ENCODE measurements around the gene MESP1. TPM values are rescaled to one million over a fixed set of nuclear protein-coding genes. Genes with fewer than 3 reads are reported as not detected.

The MESP1 gene
- total RNA-seq, 1 donor from 2014 or later, result 1.1 TPM

- peaks cover 2% of the 10 kb centered on the region for H3K27me3 Mint-ChIP-seq (ENCODE audit: unreplicated experiment)
- no peak for TF ChIP-seq CTCF (IDR thresholded peaks at IDR 0.05; ENCODE audit: partially characterized antibody, unreplicated experiment)
- H3K4me1 Mint-ChIP-seq (ENCODE audit: low read depth, unreplicated experiment), result no peaks in the 10 kb centered on the region
- no peak for DNase-seq
- H3K36me3 Mint-ChIP-seq (ENCODE audit: unreplicated experiment), result no peaks in the 10 kb centered on the region
- no peaks in the 10 kb centered on the region for H3K9me3 Mint-ChIP-seq (ENCODE audit: unreplicated experiment)
- no peak overlapping the region for H3K27ac Mint-ChIP-seq (ENCODE audit: unreplicated experiment)
- H3K4me3 Mint-ChIP-seq (ENCODE audit: unreplicated experiment), result no peak overlapping the region
Measured at GRCh38 chr15:89768071-89768500, 17.0 kb upstream of the MESP1 start.

GRCh38 chr15:89767411-89767915, 16.4 kb upstream of the MESP1 start:
- no peaks in the 10 kb centered on the region for H3K4me1 Mint-ChIP-seq (ENCODE audit: low read depth, unreplicated experiment)
- H3K36me3 Mint-ChIP-seq (ENCODE audit: unreplicated experiment), result no peaks in the 10 kb centered on the region
- no peak overlapping the region for H3K4me3 Mint-ChIP-seq (ENCODE audit: unreplicated experiment)
- no peak for DNase-seq
- no peak overlapping the region for H3K27ac Mint-ChIP-seq (ENCODE audit: unreplicated experiment)
- peaks cover 2% of the 10 kb centered on the region for H3K27me3 Mint-ChIP-seq (ENCODE audit: unreplicated experiment)
- H3K9me3 Mint-ChIP-seq (ENCODE audit: unreplicated experiment), result no peaks in the 10 kb centered on the region
- no peak for TF ChIP-seq CTCF (IDR thresholded peaks at IDR 0.05; ENCODE audit: partially characterized antibody, unreplicated experiment)

GRCh38 chr15:89766357-89767311, 15.6 kb upstream of the MESP1 start:
- no peak for DNase-seq
- no peak overlapping the region for H3K4me3 Mint-ChIP-seq (ENCODE audit: unreplicated experiment)
- no peaks in the 10 kb centered on the region for H3K36me3 Mint-ChIP-seq (ENCODE audit: unreplicated experiment)
- no peak overlapping the region for H3K27ac Mint-ChIP-seq (ENCODE audit: unreplicated experiment)
- no peak for TF ChIP-seq CTCF (IDR thresholded peaks at IDR 0.05; ENCODE audit: partially characterized antibody, unreplicated experiment)
- H3K9me3 Mint-ChIP-seq (ENCODE audit: unreplicated experiment), result no peaks in the 10 kb centered on the region
- no peaks in the 10 kb centered on the region for H3K4me1 Mint-ChIP-seq (ENCODE audit: low read depth, unreplicated experiment)
- peaks cover 2% of the 10 kb centered on the region for H3K27me3 Mint-ChIP-seq (ENCODE audit: unreplicated experiment)

- DNase-seq, result no peak
- no peak for TF ChIP-seq CTCF (IDR thresholded peaks at IDR 0.05; ENCODE audit: partially characterized antibody, unreplicated experiment)
- no peaks in the 10 kb centered on the region for H3K9me3 Mint-ChIP-seq (ENCODE audit: unreplicated experiment)
- no peak overlapping the region for H3K27ac Mint-ChIP-seq (ENCODE audit: unreplicated experiment)
- no peak overlapping the region for H3K4me3 Mint-ChIP-seq (ENCODE audit: unreplicated experiment)
- H3K36me3 Mint-ChIP-seq (ENCODE audit: unreplicated experiment), result no peaks in the 10 kb centered on the region
- peaks cover 4% of the 10 kb centered on the region for H3K27me3 Mint-ChIP-seq (ENCODE audit: unreplicated experiment)
- H3K4me1 Mint-ChIP-seq (ENCODE audit: low read depth, unreplicated experiment), result no peaks in the 10 kb centered on the region
Measured at GRCh38 chr15:89765694-89766093, 14.6 kb upstream of the MESP1 start.

- Mint-ChIP-seq H3K4me3 (ENCODE audit: unreplicated experiment) (no peak overlapping the region), H3K27me3 (ENCODE audit: unreplicated experiment) (peaks cover 7% of the 10 kb centered on the region), H3K4me1 (ENCODE audit: low read depth, unreplicated experiment) (no peaks in the 10 kb centered on the region), H3K27ac (ENCODE audit: unreplicated experiment) (no peak overlapping the region), H3K36me3 (ENCODE audit: unreplicated experiment) (no peaks in the 10 kb centered on the region), H3K9me3 (ENCODE audit: unreplicated experiment) (peaks cover 2% of the 10 kb centered on the region)
- TF ChIP-seq CTCF (IDR thresholded peaks at IDR 0.05; ENCODE audit: partially characterized antibody, unreplicated experiment), result no peak
- DNase-seq, result no peak
Measured at GRCh38 chr15:89761929-89762328, 10.9 kb upstream of the MESP1 start.
